Esophagus muscularis mucosa (tissue), 4 donors: Measurements from ENCODE around the gene PAQR8.

Experiments
- CTCF ChIP-seq, 3 experiments: fragments of 200-600 bp in 2 of 3; fragments of 450-650 bp in 1 of 3; sonication (generic) in 2 of 3; IDR thresholded peaks; one replicate each; pipeline ENCODE4 v1.5.1; 2017 to 2019; ENCODE audit warnings: antibody characterized with exemption in 3 of 3, mild to moderate bottlenecking in 2 of 3, moderate library complexity in 1 of 3
- EP300 ChIP-seq: sonication (generic); formaldehyde crosslinking; IDR thresholded peaks from one replicate; pipeline ENCODE4 v1.6.1; 2017; ENCODE audit warnings: antibody characterized with exemption
- POLR2A ChIP-seq: fragments of 450-650 bp; IDR thresholded peaks from one replicate; pipeline ENCODE4 v1.6.1; 2017; ENCODE audit warnings: antibody characterized with exemption, moderate library complexity, mild to moderate bottlenecking, low read depth
- POLR2AphosphoS5 ChIP-seq, 2 donors: sonication (generic); formaldehyde crosslinking; IDR thresholded peaks; one replicate each; pipeline ENCODE4 v1.6.1; 2017; ENCODE audit warnings: antibody characterized with exemption in 2 of 2

DNA sequence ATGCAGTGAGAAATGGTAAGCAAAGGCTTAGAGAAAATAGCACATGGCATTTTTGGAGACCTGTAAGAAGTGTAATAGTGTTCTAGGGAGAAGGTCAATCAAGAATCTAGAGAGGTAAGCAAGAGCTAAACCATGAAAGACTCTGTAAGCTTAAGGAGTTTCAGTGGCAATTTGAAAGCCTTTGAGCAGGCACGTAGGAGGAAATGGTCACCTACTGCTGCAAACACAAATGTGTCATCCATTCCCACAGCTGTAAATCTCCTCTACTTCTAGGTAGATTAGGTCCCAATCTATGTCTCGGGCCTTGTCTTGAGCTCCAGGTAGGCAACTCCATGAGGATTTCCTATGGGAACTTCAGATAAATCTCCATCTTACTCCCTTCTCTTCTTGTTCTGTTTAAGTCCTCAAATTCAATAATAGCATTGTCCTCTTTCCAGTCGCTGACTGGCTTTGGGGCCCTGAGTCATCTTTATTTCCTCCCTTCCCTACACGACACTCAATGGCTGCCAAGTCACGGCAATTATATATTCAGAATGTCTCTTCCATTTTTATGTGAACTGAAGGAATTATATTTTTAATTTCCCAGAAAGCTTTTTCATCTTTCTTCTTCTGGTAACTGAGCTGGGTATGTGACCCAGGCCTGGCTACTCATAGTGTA, 24.2 kb upstream of the PAQR8 start:
- TF ChIP-seq CTCF (IDR thresholded peaks at IDR 0.05) (no peak), EP300 (no peak), POLR2A (no peak), POLR2AphosphoS5 (IDR thresholded peaks at IDR 0.05) (no peak)
